CD4-positive, alpha-beta T cell treated with Interleukin-2 at 100 ng/mL for 4 hours (primary cell): ENCODE results near the gene RNF114.
A peak's percentile ranks its signal among the peaks of the same experiment; 100 is the strongest.

Experiments
- DNase-seq: peaks from one replicate; pipeline ENCODE4 v3.0.0-alpha.2; 2020; ENCODE audit warnings: low spot score

Gene RNF114

DNA sequence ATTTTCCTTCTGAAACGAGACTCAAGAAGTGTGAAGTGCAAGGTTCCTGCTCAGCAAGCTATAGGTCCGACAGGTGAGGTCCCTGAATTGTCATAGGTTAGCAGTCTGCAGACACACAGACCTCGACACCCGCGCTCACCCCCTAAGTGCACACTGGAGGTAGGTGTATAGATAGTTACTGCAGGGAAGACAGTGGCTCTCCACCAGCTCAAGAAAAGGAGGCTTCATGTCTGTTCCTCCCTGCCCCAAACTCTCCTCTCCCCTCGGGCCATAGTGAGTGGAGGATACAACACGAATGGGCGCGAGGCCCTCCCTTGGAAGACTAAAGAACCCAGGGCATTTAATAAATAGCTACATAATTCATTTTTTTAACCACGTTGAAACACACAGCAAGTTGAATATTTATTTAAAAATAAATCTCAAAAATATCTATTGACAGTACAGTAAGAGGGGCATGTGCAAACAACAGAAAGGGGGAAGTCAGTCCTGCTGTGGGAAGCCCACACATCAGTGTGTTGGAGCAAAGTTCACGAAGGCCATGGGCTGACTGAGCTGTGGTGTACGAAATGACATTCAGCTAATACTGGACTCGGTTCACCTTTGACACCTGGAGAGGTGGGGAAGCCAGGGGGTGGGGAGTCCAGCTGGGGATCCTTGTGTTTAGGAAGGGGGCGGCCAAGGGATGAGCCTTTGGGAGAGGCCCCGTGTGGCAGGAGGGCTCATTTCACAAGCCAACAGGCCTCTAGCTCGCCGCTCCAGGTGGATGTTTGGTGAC, 31.6 kb upstream of the RNF114 start:
- DNase-seq, result no peak

DNA sequence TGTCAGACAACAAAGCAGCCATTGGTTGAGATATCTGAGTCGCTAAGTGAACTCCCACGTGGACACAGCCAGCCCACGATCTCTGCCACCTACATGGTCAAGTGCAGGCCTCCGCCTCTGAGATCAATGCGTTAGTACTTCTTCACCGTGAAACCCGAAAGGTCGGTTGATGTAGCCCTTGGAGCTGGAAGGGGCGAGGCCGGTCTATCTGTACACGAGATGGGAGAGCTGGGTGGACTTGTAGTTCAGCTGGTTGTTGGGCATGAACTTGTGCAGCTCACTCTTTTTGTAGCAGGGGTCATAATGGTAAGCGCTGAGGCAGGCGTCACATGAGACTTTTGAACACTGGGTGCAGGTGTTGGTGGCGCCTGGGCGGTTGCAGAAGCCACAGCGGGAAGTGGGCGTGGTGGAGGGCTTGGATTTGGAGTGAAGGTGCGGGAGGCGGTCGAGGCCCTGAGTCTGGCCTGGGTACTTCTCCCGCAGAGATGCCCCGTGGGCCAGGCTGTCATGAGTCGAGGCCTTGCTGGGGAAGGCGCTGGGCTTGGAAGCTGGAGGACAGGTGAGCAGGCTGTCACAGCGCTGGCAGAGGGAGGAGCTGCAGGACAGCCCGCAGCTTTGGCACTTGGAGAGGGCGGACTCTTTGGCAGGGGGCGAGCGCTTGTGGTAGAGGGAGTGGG, 30.6 kb upstream of the RNF114 start:
- no peak for DNase-seq

GRCh38 chr20:49906101-49906604, 30.0 kb upstream of the RNF114 start:
- no peak for DNase-seq

DNA sequence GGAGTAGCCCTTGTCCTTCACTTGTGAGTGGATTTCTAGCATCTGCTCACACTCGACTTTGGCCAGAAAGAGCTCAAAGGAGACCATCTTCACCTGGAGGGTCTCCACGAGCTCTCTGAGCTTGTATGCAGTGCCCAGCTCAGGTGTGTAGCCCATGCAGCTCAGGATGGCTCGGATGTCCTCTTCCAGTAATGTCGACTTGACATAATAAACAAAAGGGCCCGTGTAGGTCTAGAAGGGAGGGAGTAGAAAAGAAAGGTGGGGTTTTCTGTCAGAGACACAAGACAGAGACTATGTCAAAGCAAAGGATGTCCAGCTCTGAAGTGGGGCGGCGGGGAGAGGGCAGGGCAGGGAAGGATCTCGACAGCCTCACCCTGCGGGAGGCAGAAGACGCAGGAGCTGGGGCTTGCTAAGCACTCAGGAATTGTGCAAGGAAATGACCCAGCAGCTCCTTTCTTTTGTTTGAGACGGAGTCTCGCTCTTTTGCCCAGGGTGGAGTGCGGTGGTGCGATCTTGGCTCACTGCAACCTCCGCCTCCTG, 29.5 kb upstream of the RNF114 start:
- DNase-seq, result no peak

DNA sequence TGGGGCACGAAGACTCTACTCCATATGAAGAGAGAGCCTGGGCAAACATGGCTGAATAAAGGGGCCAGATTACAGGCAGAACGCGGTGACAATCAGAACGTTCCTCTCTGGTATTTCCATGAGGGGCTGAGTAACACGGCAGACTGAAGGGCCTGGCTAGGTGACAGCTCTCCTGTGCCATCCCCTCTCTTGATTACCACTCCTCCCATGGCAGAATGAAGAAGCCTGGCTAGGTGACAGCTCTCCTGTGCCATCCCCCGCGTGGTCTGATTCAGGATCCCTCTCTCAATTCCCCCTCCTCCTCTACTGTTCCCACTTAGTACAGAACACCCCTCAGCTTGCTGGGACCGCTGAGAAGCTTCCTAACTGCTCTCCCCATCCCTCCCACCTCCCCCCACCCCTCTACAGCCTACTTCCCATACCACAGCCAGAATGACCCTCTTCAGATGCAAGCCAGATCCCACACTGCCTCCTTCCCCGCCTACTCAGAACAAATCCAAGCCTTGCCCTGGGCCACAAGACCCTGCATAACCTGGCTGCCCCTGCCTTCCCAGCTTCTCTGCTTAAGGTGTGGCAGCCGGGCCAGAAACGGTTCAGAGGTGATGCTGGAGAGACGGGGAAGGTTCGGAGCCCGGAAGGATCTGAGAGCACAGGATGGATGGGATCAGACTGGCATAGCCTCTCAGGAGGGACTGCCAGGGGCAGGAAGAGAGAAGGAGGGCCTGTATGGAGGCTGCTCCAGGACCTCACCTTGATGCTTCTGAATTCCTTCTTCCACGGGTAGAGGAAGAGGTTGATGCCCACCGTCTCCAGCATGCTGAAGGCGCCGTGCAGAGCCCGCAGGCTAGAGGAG, 28.6 kb upstream of the RNF114 start:
- no peak for DNase-seq

DNA sequence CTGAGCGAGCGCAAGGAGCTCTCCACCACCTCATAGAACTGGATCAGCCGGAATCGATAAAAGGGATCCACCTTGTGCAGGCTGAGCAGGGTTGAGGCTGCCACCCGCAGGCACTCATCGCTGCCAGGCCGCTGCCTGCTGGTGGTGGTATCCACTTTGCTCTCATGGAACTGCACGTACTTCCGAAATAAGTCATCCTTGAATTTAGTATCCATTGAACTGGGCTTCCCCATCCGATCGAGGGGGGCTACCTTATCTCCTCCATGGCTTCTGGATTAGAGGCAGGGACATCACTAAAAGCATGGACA, 28.0 kb upstream of the RNF114 start:
- DNase-seq, result no peak

DNA sequence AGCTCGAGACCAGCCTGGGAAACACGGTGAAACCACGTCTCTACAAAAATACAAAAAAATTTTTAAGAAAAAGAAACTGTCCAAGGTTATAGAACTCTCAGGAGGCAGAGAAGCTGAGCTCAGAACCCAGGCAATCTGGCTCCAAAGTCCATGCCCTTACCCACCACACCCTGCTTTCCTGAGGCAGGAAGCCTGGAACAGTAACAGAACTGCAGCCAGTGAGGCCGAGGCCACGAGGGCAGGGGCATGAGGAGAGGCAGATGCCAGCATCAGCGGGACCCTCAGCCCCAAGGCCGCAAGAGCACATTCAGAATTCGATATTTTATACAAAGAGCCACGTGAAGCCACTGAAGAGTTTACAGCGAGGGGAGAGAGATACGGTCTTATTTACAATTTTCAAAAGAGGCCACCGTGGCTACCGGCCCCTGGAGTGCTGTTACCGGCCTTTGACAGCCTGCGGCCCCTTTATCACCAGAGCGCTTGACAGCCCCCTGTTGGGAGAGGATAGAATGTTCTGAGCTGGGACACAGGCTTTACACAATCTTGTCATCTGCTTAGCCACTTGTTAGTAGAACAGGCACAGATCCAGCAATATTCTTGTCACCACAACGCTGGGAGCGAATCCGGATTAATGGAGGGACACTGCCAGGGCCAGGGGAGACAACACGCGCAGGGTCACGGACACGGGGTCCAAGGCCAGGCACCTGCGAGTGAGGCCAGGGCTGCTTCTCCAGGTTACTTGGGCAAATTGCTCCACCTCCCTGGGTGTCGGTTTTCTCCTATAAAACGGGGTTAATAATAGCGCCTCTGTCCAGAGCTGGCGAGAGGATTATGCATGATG, 26.5 kb upstream of the RNF114 start:
- DNase-seq, result no peak

GRCh38 chr20:49910340-49910706, 25.9 kb upstream of the RNF114 start:
- no peak for DNase-seq

- no peak for DNase-seq
Measured at GRCh38 chr20:49913399-49914047, 22.7 kb upstream of the RNF114 start.

DNA sequence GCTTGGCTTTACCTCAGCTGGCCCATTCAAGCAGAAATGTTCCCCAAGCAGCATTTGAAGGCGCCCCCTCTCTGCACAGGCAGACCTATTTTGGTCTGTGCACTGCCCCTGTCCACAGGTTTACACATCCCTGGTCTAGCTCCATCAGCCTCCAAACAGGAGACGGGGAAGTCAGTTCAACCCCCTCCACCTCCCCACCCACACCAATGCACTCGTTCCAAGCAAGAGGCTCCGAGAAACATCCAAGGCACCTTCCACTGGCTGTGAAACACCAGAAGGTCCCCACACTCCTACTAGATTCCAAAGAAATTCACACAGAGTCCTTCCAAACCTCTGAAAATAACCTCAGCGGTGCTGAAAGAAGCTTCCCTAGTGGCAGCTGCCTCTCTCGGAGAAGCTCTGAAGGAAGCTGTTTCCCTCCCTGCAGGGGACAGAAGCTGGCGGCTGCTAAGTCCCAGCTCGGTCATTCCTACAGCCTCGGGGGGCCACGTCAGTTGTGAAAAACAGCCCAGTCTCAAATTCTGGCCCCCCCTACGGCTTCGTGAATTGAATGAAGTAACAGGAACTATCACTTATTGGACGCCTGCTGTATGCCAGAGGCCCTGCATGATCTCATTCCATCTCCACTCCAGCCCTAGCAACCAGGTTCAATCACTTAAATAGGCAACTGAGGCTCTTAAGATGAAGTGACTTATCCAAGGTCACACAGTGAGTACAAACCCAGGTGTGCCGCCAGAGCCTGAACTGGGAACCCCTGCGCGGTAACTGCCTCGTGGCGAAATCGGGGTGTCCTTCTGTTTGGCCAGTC, 21.7 kb upstream of the RNF114 start:
- peak; percentile 7 for DNase-seq

DNA sequence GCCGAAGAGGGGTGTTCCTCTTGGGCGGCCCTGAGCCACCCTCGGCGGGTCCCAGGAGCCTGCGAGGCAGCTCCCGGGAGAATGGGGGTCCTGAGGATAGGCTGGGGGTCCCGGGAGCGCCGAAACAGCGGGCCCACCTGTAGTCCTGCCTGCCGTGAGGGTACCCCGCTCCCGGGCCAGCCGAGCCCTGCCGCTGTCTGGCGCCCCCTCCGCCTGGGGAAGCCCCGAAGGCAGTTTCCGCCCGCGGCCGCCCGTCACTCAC, 21.1 kb upstream of the RNF114 start:
- DNase-seq, result no peak

GRCh38 chr20:49915380-49916145, 20.6 kb upstream of the RNF114 start, which contains the start of gene SPATA2:
Gene SPATA2, minus strand, starts transcription at chr20:49915529. Its CDS starts 7,039 bp downstream, at chr20:49908490.
- peak; percentile 90 for DNase-seq

DNA sequence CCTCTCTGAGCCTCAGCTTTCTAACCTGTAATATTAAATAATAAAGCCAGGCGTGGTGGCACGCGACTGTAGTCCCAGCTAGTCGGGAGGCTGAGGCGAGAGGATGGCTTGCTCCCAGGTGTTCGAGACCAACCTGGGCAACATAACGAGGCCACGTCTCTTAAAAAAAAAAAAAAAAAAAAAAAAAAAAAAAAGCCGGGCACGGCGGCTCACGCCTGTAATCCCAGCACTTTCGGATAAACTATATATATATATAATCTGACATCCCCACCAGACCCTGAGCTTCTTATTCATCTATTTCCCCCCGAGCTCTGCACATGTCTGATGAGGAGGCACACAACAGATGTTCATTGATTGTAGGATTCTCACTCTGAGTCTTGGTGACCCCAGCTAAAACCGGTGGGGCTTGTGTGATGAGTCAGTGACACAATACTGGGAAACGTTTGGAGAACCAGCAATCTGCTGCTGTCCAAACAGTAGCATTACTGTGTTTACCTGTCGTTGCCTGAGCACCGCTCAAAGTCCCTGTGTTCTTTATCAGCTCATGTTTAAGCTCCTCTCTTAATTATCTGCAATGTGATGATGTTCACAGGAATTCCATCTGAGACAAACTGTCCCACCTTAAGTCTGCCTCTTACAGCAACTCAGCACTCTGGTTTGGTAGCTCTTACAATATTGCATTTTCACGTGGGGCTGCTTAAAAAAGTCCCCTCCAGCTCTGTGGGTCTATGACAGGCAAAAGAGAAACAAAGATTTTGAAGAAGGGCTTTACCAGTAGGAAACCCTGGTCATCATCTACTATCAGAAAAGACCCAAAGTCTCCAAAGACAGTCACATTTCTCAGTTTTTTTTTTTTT, 19.8 kb upstream of the RNF114 start:
- peak; percentile 42 for DNase-seq

- no peak for DNase-seq
Measured at GRCh38 chr20:49918446-49918845, 17.8 kb upstream of the RNF114 start.

DNA sequence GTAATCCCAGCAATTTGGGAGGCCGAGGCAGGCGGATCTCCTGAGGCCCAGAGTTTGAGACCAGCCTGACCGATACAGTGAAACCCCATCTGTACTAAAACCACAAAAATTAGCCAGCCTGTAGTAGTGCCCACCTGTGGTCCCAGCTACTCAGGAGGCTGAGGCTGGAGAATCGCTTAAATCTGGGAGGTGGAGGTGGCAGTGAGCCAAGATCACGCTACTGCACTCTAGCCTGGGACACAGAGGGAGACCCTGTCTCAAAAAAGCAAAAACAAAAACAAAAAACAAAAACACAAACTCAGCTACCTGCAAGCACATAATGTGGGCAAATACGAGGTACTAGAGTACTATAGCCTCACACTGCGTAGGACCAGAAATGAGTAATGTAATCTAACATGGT, 17.2 kb upstream of the RNF114 start:
- DNase-seq, result no peak

GRCh38 chr20:49919461-49919860, 16.7 kb upstream of the RNF114 start:
- no peak for DNase-seq

DNA sequence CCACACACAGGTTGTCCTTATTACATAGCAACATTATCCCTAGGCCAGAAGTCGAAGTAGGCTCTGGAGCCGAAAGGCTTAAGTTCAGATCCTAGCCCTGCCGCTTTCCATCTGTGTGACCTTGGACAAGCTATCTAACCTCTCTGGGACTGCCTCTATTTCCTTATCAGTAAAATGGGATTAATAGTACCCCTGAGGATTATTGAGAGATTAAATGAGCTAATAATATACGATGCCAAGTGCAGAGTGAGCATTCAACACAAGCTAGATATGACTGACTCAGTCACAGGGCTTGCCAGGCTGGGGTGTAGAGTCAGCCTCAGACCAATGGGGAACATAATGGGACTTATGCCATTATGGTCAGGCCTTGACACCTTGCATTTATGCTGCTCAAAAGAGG, 11.9 kb upstream of the RNF114 start:
- no peak for DNase-seq

- DNase-seq, result no peak
Measured at GRCh38 chr20:49925901-49926454, 10.2 kb upstream of the RNF114 start.
